Measurements from ENCODE around the gene TMEM14C.
A peak's percentile ranks its signal among the peaks of the same experiment; 100 is the strongest.
"Not testable (repeated sequence)": the region's sequence is repeated elsewhere in the genome, so short reads cannot be mapped to it uniquely, and the experiment has no call there.

TMEM14C gene

GRCh38 chr6:10747251-10747972 lies 24.5 kb downstream of the TMEM14C start, which contains the start of gene TMEM14B:
TMEM14B (plus strand) TSS chr6:10747805; CDS start chr6:10749246, 1,441 bp downstream.
- DNase-seq (ENCODE audit: low read depth): peak; percentile 98
- TF ChIP-seq CTCF (IDR thresholded peaks at IDR 0.05; ENCODE audit: insufficient read depth, low read depth, low read length, missing control alignments): no peak

GRCh38 chr6:10749734-10750133 lies 26.9 kb downstream of the TMEM14C start:
- DNase-seq (ENCODE audit: low read depth): no peak
- H3K4me3 ChIP-seq (ENCODE audit: low read depth, low read length): no peak overlapping the region
- no peak for TF ChIP-seq CTCF (IDR thresholded peaks at IDR 0.05; ENCODE audit: insufficient read depth, low read depth, low read length, missing control alignments)

More at GRCh38 chr6:10747251-10747972, 24.5 kb downstream of the TMEM14C start, which contains the start of gene TMEM14B:
- peak within 1 kb of the TSS; percentile 98 for H3K4me3 ChIP-seq (ENCODE audit: low read depth, low read length)

- not testable (repeated sequence) for DNase-seq (ENCODE audit: low read depth); H3K4me3 ChIP-seq (ENCODE audit: low read depth, low read length)
Measured at GRCh38 chr6:10750568-10750967, 27.7 kb downstream of the TMEM14C start.

- not testable (repeated sequence) for H3K4me3 ChIP-seq (ENCODE audit: low read depth, low read length); DNase-seq (ENCODE audit: low read depth)
Measured at GRCh38 chr6:10751757-10752156, 28.9 kb downstream of the TMEM14C start.

- no peak overlapping the region for H3K4me3 ChIP-seq (ENCODE audit: low read depth, low read length)
- no peak for DNase-seq (ENCODE audit: low read depth)
- no peak for TF ChIP-seq CTCF (IDR thresholded peaks at IDR 0.05; ENCODE audit: insufficient read depth, low read depth, low read length, missing control alignments)
Measured at GRCh38 chr6:10756085-10756484, 33.2 kb downstream of the TMEM14C start.

- peak; percentile 52 for TF ChIP-seq CTCF (IDR thresholded peaks at IDR 0.05; ENCODE audit: insufficient read depth, low read depth, low read length, missing control alignments)
- no peak overlapping the region for H3K4me3 ChIP-seq (ENCODE audit: low read depth, low read length)
- DNase-seq (ENCODE audit: low read depth): peak; percentile 49
Measured at GRCh38 chr6:10759312-10759839, 36.5 kb downstream of the TMEM14C start.

GRCh38 chr6:10759884-10760329 lies 37.0 kb downstream of the TMEM14C start:
- H3K4me3 ChIP-seq (ENCODE audit: low read depth, low read length): no peak overlapping the region
- TF ChIP-seq CTCF (IDR thresholded peaks at IDR 0.05; ENCODE audit: insufficient read depth, low read depth, low read length, missing control alignments): no peak
- DNase-seq (ENCODE audit: low read depth): no peak

- no peak overlapping the region for H3K4me3 ChIP-seq (ENCODE audit: low read depth, low read length)
- DNase-seq (ENCODE audit: low read depth): no peak
- no peak for TF ChIP-seq CTCF (IDR thresholded peaks at IDR 0.05; ENCODE audit: insufficient read depth, low read depth, low read length, missing control alignments)
Measured at GRCh38 chr6:10763006-10763405, 40.1 kb downstream of the TMEM14C start.

Measured in GM12865 (cell line).